ENCODE results near the gene DARS1.
"Not testable (repeated sequence)": the region's sequence is repeated elsewhere in the genome, so short reads cannot be mapped to it uniquely, and the experiment has no call there.

DARS1 gene

DNA sequence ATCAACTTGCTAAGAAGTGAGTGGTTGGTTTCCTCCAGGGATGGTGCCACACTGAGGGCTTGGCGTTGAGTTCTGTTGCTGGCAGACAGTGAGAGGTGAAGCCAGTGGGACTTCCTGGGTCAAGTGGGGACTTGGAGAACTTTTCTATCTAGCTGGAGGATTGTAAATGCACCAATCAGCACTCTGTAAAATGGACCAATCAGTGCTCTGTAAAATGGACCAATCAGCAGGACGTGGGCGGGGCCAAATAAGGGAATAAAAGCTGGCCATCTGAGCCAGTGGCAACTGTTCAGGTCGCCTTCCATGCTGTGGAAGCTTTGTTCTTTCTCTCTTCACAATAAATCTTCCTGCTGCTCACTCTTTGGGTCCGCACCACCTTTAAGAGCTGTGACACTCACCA is 96.8 kb downstream of the DARS1 start:
- DNase-seq (ENCODE audit: low spot score), result not testable (repeated sequence)

DNA sequence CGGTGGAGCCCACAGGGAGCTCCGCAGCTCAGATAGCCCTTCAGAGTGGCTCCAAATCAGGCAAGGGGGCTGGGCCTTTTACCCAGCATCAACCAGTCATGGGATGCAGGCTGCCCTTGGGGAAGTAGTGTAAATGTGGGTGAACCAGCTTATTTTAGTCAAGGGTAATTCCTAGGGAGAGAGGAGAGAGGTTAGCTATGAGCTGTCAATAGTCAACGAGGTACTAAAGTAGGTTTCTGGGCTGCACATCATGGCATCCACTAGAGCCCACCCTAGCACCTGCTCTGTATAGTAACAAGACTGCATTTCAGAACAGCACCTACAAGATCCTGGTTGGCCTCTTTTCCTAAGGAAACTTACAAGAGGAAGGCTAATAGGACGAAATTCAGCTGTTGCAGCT is 99.7 kb downstream of the DARS1 start:
- no peak for DNase-seq (ENCODE audit: low spot score)

DNA sequence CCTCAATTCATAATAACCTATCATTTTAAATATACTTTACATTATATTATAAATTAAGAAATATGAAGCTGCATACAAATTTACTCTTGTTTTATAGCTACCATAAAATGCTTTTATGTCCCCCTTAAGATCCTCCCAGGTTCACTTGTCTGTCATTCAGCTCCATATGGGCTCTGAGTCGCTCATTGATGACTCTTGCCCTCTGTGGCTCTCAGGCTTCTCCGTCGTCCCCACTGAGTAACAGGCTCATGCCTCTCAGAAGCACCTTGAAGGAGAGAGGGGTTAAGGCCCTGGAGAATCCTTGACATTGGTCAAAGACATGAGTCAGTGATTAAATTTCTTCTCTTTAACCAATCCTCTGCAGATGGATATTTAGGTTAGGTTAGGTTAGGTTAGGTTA is 103.0 kb downstream of the DARS1 start:
- no peak for DNase-seq (ENCODE audit: low spot score)

DNA sequence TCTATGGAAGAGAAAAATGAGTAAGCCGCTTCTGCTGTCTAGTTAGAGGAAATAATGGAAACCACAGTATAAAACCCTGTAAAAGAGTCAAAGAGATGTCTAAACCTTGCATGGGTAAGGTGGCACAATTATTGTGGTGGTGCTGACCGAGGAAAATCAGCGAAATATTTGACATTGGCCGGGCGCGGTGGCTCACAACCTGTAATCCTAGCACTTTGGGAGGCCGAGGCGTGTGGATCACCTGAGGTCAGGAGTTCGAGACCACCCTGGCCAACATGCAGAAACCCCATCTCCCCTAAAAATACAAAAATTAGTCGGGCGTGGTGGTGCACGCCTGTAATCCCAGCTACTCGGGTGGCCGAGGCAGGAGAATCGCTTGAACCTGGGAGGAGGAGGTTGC is 108.7 kb downstream of the DARS1 start:
- DNase-seq (ENCODE audit: low spot score), result not testable (repeated sequence)

DNA sequence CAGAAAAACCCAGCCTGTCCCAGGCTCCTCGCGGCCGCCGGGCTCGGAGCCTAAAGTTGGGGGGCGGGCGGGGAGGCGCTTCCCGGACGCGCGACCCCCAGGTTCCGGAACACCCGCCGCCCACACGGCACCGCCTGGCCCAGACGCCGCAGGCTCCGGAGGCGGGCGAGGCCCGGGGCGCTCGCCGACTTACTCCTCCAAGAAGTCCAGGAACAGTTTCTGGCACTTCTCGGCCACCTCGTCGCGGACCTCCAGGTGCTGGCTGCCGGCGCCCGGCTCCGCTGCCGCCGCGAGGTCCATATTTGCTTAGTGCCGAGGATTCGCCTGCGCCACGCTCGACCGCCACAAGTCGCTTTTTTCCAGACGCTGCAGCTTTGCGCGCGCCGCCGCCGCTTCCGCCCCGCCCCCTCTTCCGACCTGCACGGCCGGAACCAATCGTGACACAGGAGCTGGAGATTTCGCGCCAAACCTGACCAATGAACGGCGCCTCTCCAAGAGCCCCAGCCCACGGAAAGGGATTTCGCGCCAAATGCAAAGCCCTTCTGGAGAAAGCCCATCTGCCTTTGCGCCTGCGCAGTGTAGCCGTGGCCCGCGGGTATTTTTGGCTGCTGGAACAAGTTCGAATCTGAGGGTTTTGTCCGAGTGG is 109.2 kb downstream of the DARS1 start, which contains the start of gene MCM6:
MCM6 (minus strand) TSS at position 378 of the 646 bp plus-strand sequence; CDS start at position 300, 78 bp downstream.
- DNase-seq (ENCODE audit: low spot score), result peak; percentile 99

DNA sequence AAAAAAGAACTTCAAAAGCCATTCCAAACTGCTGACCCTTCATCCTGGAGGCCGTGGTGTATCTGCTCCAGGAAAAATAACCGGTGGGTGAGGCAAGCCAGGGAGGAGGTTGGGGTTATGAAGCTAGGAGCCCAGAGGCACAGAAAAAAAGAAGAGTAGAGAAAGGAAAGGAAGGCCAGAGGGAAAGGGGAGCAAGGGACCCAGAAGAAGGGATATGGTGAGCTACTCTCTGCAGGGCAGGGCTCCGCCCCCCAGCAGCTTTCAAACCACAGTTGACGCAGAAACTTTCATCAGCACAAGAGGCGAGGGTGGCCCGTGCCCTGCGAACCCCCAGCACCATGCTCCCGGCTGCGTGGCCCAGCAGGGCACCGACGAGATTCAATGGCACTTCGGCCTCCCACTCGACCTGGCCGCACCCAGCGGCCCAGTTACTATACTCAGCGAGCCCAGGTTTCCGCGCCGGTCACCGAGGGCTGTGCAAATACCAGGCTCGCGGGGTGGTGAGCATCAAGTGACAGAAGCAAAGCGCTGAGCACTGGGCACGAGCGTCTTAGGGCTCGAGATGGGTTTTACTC is 109.8 kb downstream of the DARS1 start:
- DNase-seq (ENCODE audit: low spot score), result peak; percentile 27

DNA sequence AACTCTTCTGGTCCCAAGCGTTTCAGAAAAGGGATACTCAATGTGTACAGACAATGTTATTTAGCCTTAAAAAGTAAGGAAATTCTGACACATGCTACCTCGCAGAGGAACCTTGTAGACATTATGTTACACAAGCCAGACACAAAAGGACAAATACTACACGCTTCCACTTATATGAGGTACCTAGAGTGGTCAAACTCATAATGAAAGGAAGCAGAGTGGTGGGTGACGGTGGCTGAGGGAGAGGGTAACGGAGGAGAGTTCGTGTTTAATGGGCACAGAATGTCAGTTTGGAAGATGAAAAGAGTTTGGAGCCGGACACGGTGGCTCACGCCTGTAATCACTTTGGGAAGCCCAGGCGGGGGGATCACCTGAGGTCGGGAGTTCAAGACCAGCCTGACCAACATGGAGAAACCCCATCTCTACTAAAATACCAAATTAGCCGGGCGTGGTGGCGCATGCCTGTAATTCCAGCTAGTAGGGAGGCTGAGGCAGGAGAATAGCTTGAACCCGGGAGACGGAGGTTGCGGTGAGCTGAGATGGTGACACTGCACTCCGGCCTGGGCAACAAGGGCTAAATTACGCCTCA is 110.6 kb downstream of the DARS1 start:
- DNase-seq (ENCODE audit: low spot score), result no peak

DNA sequence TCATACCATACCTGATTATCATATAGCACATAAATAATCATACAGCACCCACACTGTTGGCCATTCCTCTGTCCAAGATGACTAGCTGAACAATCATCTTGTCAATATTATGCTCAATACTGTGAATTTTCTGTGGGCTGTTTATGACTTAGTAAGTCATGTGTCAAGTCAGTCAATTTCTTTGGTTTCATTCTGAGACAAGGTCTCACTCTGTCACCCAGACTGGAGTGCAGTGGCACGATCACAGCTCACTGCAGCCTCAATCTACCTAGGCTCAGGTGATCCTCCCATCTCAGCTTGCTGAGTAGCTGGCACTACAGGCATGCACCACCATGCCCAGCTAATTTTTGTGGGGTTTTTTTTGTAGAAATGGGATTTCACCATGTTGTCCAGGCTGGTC is 114.9 kb downstream of the DARS1 start:
- no peak for DNase-seq (ENCODE audit: low spot score)

DNA sequence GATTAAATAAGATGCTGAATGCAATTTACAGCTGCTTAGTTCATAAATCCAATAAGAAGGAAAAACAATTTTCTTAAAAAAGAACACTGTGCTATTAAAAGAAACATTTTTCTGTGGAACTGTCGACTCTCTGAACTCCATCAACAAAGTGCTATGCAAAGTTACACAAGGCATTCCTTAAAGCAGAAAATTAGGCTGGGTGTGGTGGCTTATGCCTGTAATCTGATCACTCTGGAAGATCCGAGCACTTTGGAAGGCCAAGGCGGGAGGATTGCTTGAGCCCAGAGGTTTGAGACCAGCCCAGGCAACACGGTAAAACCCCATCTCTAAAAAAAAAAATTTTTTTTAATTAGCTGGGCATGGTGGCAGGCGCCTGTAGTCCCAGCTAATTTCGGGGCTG is 122.2 kb downstream of the DARS1 start:
- DNase-seq (ENCODE audit: low spot score), result no peak

DNA sequence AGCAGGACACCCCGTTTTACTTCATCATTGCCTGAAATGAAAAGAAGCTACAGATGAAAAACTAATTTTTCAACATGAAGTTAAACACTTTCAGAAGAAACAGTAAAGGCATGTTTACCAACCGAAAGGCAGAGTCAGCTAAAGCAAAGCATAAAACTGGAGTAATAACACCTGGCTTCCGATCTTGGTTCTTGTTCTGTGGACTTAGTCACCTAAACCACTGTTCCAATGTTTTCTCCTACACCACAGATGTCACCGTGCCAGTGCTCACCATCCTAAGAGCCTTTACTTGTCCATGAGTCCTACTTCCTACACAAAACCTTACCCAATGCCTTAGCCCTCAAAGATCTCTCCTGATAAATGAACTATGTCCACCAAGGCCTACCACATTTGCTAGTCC is 122.7 kb downstream of the DARS1 start:
- no peak for DNase-seq (ENCODE audit: low spot score)

Data from SK-N-DZ (cell line).